Measurements from ENCODE around the gene DSG1. TPM values are rescaled to one million over a fixed set of nuclear protein-coding genes. Genes with fewer than 3 reads are reported as not detected.
A peak's percentile ranks its signal among the peaks of the same experiment; 100 is the strongest.

The DSG1 gene
- not detected for total RNA-seq
- long read RNA-seq: 0 reads

GRCh38 chr18:31317860-31318259 lies at the start of gene DSG1:
Gene DSG1 (plus strand): TSS chr18:31318160. CDS start chr18:31318301, 141 bp downstream.
- no peak within 1 kb of the TSS for H3K4me3 ChIP-seq
- DNase-seq: no peak

DNA sequence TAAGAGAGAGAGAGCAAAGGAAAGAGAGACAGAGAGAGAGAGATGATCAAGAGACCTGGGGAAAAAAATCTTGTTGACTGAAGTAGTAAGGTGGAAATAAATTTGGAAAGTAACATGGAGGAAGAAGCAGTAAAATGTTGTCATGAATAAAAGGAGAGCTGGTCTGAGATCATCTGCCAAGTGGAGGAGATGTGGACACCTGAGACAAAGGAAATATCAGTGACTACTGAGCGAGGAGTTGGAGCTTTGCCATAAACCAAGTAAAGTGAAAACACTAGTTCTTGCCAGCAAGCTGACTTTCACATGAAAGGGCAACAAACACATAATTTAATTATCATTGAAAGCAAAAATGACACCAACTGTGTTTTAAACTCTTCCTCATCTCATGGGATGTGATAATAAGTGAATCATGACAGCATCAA lies 49.0 kb upstream of the DSG1 start:
- intact Hi-C loops (cut with DNase I): no loop called here
- ATAC-seq (no peak), DNase-seq (no peak)

More at GRCh38 chr18:31317860-31318259, at the start of gene DSG1:
- Histone ChIP-seq H3K27ac (no peak within 1 kb of the TSS), H3K36me3 (no peaks in the 10 kb centered on the region), H3K27me3 (ENCODE audit: low read depth) (no peaks in the 10 kb centered on the region), H3K4me1 (no peaks in the 10 kb centered on the region), H3K9me3 (no peaks in the 10 kb centered on the region)
- intact Hi-C loops (cut with DNase I): no loop called here
- no peak for TF ChIP-seq CTCF (IDR thresholded peaks at IDR 0.05)
- ATAC-seq: no peak

DNA sequence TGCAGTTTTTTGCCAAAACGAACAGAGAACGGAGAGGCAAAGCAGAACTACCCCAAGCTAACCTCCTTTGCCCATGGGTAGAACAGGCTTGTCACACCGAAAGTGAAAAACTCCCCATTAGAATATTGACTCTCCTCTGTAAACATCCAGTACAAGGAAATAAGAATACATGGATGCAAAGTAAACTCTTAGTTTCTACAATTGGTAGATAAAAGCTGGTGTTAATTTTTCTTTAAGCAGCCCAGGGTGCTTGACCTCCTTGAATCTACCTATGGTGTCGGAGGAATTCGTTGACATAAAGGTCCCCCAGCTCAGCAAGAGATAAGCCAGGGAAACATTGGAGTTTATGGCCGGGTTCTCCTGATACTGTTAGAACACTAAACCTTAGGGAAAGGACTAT lies 48.4 kb upstream of the DSG1 start:
- no peaks in the 10 kb centered on the region for H3K36me3 ChIP-seq
- no peak for TF ChIP-seq CTCF (IDR thresholded peaks at IDR 0.05)
- ATAC-seq (no peak), DNase-seq (no peak)
- H3K9me3 ChIP-seq: no peaks in the 10 kb centered on the region
- no peak overlapping the region for H3K4me3 ChIP-seq
- H3K4me1 ChIP-seq: peaks cover 4% of the 10 kb centered on the region
- intact Hi-C loops (cut with DNase I): no loop called here
- H3K27me3 ChIP-seq (ENCODE audit: low read depth): no peaks in the 10 kb centered on the region
- no peak overlapping the region for H3K27ac ChIP-seq

More for the DNA sequence above, 49.0 kb upstream of the DSG1 start:
- no peaks in the 10 kb centered on the region for H3K27me3 ChIP-seq (ENCODE audit: low read depth)
- no peak for TF ChIP-seq CTCF (IDR thresholded peaks at IDR 0.05)
- no peaks in the 10 kb centered on the region for H3K9me3 ChIP-seq
- no peak overlapping the region for H3K4me3 ChIP-seq
- H3K4me1 ChIP-seq: peaks cover 4% of the 10 kb centered on the region
- H3K27ac ChIP-seq: no peak overlapping the region
- no peaks in the 10 kb centered on the region for H3K36me3 ChIP-seq

DNA sequence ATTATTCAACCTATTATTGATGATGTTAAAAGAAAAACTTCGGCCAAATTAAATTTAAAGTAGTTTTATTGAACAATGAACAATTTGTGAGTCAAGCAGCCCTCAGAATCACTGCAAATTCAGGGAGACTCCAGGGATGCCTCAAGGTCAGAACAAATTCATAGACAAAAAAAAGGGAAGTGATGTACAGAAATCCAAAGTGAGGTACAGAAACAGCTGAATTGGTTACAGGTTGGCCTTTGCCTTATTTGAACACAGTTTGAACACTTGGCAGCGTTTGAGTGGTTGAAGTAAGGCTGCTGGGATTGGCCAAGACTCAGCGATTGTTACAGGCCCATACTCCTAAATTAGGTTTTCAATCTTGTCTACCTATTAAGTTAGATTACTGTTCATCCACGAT lies 47.4 kb upstream of the DSG1 start:
- no peak for DNase-seq
- no peak for TF ChIP-seq CTCF (IDR thresholded peaks at IDR 0.05)
- Histone ChIP-seq H3K4me1 (peaks cover 13% of the 10 kb centered on the region), H3K4me3 (no peak overlapping the region), H3K27me3 (ENCODE audit: low read depth) (no peaks in the 10 kb centered on the region), H3K36me3 (no peaks in the 10 kb centered on the region), H3K9me3 (no peaks in the 10 kb centered on the region), H3K27ac (no peak overlapping the region)
- intact Hi-C loops (cut with DNase I): no loop called here
- ATAC-seq: no peak

- intact Hi-C loops (cut with DNase I): no loop called here
- no peaks in the 10 kb centered on the region for H3K36me3 ChIP-seq
- no peak overlapping the region for H3K4me3 ChIP-seq
- H3K9me3 ChIP-seq: no peaks in the 10 kb centered on the region
- no peak for TF ChIP-seq CTCF (IDR thresholded peaks at IDR 0.05)
- ATAC-seq (peak; percentile 23 to 77), DNase-seq (no peak)
- H3K27ac ChIP-seq: no peak overlapping the region
- peaks cover 16% of the 10 kb centered on the region for H3K4me1 ChIP-seq
- H3K27me3 ChIP-seq (ENCODE audit: low read depth): no peaks in the 10 kb centered on the region
Observed at GRCh38 chr18:31273812-31274527, 44.0 kb upstream of the DSG1 start.

Measured in lower lobe of right lung (tissue), 2 donors.